C4-2B (cell line): ENCODE data around the gene ZNF318.

ENCODE experiments used
- CTCF ChIP-seq: fragments of 450-650 bp; conservative IDR thresholded peaks from 2 replicates; pipeline ENCODE4 v1.5.1; 2017; ENCODE audit warnings: mild to moderate bottlenecking
- ZFX ChIP-seq: fragments of 450-650 bp; IDR thresholded peaks from 2 replicates; pipeline ENCODE4 v1.6.1; 2017

DNA sequence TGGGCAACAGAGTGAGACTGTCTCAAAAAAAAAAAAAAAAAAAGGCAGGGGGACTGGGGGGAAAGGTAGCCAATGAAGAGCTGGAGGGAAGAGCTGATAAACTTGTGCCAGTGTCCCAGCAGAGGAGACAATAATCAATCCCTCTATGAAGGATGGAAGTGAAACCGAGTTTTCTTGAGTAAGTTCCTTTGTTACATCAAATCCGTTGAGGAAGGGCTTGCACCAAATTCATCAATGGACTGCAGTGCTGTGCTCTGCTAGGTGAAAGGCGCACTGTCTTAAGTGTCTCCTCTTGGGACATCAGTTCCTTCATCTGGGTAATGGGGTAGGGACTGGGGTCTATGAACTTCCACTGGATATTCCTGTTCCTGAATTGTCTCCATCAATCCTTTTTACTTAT is 57.8 kb downstream of the ZNF318 start:
- no peak for TF ChIP-seq CTCF
- no peak for TF ChIP-seq ZFX
